ENCODE measurements around the gene DYRK4. TPM values are rescaled to one million over a fixed set of nuclear protein-coding genes. Genes with fewer than 3 reads are reported as not detected.

Gene DYRK4
- total RNA-seq, 4 donors from 2014 or later, result 14.8 to 26.4 (median 24.2) TPM

DNA sequence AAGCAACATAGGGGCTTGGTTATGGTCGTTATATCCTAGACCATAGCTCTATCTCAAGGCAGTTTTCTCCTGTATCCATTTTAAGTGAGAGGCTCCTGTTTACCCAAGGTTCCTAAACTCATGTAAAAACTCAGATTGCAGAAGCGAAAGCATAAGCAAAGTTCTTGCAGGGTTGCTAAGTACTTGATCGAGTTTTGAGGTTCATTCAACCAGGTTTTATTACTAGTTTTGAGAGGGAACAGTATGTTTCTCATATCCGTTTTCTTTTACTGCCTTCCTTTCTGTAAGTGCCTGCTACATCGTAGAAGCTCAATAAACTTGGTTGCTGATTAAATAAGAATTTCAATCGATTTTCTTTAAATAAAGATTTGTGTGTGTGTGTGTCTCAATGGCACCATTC is 81.7 kb downstream of the DYRK4 start:
- DNase-seq (ENCODE audit: low spot score) (no peak), ATAC-seq (ENCODE audit: low FRiP score) (no peak)
- TF ChIP-seq, protein P1, sequence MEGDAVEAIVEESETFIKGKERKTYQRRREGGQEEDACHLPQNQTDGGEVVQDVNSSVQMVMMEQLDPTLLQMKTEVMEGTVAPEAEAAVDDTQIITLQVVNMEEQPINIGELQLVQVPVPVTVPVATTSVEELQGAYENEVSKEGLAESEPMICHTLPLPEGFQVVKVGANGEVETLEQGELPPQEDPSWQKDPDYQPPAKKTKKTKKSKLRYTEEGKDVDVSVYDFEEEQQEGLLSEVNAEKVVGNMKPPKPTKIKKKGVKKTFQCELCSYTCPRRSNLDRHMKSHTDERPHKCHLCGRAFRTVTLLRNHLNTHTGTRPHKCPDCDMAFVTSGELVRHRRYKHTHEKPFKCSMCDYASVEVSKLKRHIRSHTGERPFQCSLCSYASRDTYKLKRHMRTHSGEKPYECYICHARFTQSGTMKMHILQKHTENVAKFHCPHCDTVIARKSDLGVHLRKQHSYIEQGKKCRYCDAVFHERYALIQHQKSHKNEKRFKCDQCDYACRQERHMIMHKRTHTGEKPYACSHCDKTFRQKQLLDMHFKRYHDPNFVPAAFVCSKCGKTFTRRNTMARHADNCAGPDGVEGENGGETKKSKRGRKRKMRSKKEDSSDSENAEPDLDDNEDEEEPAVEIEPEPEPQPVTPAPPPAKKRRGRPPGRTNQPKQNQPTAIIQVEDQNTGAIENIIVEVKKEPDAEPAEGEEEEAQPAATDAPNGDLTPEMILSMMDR (IDR thresholded peaks at IDR 0.05), result no peak

DNA sequence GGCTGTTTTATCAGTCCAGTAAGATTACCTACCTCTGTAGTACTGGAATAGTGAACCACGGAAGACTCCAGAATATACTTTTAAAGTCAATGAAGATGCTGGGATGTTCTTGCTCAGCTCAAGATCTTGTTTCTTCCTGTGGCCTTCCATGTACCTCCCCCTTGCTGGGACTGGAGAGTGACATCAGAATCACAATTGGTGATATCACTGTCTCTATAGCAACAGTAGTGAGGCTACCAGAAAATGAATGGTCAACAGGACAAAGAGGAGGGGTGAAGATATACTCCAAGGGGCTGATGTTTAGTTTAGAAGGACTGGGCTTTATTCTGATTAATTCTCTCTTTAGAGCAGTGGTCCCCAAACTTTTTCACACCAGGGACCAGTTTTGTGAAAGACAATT is 83.0 kb downstream of the DYRK4 start:
- ATAC-seq (ENCODE audit: low FRiP score), result no peak
- TF ChIP-seq, protein P1 (IDR thresholded peaks at IDR 0.05), result no peak

DNA sequence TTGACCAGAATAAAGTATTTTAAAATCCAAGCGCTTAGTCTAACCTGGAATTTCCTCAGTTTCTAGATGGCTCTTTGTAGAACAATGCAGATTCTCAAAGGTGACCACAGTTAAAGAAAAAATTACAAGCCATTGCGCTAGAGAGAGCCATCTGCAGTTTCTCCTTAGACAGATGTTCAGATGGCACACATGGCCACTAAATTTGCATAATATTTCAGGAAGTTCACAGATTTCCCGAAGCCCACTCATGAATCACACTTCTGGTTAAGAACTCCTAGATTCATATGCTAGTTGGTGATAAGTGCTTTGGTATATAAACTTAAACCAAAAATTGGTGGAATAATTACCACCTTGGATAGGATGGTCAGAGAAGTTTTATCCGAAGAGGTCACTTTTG is 86.1 kb downstream of the DYRK4 start:
- DNase-seq (ENCODE audit: low spot score) (no peak), ATAC-seq (ENCODE audit: low FRiP score) (peak; percentile 38)
- TF ChIP-seq, protein P1 (IDR thresholded peaks at IDR 0.05), result no peak

More for the DNA sequence above, 83.0 kb downstream of the DYRK4 start:
- no peak for DNase-seq (ENCODE audit: low spot score)

DNA sequence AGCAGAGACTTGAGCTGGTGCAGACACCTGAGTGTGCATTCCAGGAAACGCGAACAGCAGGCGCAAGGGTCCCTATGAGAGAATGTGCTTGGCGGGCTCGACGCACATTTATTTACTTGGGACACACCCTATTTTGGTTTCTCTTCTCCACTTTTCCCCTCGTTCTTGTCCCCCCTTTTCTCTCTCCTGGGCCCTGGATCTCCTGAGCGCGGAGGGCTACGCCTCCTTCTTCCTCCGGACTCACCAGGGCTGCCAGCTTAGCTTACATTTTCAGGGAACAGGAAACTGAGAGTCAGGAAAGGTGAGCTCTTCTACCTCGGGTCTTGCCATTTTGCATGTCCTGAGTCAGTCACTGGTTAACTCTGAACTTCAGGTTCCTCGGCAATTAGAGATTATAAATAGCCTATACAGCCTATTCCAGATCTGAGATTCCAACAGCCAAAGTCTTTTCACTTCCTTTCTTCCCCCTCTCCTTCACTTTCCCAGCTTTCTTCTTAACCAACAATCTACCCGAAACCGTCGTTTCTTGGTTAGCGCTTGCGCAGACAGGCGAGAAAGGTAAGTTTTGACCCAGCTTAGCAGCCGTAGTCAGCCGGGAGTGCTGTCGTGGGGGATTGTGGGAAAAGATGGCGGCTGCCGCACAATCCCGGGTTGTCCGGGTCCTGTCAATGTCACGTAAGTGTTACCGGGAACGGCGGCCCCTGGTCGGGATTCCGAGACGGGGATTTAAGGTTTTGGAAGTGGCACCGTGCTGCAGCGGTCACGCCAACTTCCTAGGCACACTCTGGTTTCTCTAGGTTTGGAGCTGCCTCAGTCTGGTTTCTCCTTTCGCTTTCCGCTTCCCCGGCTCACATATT is 86.7 kb downstream of the DYRK4 start, which contains the start of the genes AKAP3 and NDUFA9:
AKAP3 (minus strand) TSS at position 551 of the 857 bp plus-strand sequence. CDS start 10,855 bp downstream, outside the sequence.
NDUFA9 (plus strand) TSS at position 614 of the 857 bp plus-strand sequence; CDS start at position 627, 13 bp downstream.
- DNase-seq (ENCODE audit: low spot score), result peak; percentile 40
- peak; percentile 92 for ATAC-seq (ENCODE audit: low FRiP score)

DNA sequence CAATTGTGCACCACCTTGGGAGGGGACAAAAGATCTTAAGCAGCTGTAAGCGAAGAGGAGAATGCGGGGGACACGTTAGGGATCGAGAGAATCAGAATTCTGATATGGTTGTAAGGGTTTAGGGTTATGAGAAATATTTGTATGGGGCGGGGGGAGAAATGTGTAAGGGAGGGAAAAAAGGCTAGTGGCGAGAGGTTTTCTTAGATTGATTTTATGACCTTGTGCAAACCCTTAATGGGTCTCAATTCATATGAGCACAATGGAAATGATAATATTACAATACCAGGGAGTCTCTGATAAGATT is 87.3 kb downstream of the DYRK4 start:
- ATAC-seq (ENCODE audit: low FRiP score) (no peak), DNase-seq (ENCODE audit: low spot score) (no peak)
- TF ChIP-seq, protein P1 (IDR thresholded peaks at IDR 0.05), result no peak

More for the DNA sequence above, 86.7 kb downstream of the DYRK4 start, which contains the start of the genes AKAP3 and NDUFA9:
- TF ChIP-seq, protein P1 (IDR thresholded peaks at IDR 0.05), result no peak

DNA sequence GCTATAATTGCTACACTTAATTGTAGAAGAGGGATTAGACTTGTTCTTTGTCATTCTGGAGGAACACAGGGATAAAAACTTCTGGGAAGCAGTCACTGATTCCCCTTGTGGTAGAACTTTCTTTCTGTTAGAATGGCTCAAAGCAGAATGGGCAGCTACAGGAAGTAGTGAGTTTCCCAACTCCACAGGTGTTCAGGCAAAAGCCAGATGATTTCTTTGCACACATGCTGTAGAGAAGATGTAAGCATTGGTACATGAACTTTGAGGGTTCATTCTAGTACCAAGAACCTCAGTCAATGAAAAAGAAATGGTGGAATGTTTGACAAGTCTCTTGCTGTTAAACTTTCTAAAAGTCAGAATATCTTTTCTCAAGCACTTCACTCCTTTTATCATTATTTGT is 91.2 kb downstream of the DYRK4 start:
- DNase-seq (ENCODE audit: low spot score), result no peak
- no peak for ATAC-seq (ENCODE audit: low FRiP score)
- TF ChIP-seq, protein P1 (IDR thresholded peaks at IDR 0.05), result no peak

DNA sequence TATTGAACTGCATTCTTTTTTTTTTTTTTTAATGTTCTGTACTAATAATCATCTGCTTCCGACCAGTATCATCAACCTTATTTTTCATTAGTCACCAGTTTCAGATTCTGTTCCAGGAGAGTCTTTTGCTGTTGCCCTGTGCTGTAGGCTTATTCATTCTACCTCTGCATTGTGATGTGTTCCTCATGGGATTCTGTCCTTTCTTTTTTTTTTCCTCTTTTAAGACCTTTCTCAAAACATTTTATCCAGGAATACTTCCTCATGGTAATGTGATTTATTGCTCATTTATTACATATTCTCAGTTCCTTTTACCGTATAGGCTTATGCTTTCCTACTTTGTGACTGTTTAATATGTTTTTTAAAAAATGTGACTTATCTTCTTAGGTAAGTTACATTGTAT is 91.7 kb downstream of the DYRK4 start:
- ATAC-seq (ENCODE audit: low FRiP score), result no peak
- TF ChIP-seq, protein P1 (IDR thresholded peaks at IDR 0.05), result no peak
- DNase-seq (ENCODE audit: low spot score), result no peak
